Cerebellar cortex (tissue), 1 donor: ENCODE results near the gene PMEPA1.

Source experiments
- DNase-seq: peaks from one replicate; pipeline ENCODE4 v3.0.0-alpha.2; 2015; ENCODE audit warnings: low spot score

Gene PMEPA1

DNA sequence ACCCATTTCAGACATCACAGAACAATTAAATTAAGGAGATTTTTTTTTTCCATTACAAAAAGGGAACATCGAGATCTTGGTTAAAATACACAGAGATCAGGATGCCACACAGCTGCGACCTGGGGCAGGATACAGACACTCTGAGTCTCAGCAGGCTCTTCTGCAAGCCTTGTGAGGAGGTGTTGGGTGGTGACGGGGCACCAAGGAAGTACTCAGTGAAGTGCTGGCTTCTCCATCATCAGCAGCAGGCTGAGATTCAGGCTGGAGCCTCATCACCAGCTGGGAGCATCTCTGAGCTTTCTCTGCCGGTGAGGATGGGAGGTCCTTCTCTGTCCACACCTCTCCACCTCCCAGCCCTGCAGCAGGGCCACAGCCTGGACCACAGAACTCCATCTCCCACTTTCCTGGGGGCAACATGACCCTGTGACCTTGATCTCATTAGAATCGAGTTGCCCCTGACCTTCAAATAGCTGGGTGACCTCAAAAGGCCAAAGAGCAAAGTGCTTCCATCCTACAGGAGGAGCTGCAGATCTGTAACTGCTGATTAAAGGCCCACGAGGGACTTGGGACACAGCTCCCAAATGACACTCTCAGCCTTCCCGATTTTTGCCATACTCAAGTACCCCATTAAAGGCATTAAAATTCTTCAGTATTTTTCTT, 16.0 kb downstream of the PMEPA1 start:
- no peak for DNase-seq

DNA sequence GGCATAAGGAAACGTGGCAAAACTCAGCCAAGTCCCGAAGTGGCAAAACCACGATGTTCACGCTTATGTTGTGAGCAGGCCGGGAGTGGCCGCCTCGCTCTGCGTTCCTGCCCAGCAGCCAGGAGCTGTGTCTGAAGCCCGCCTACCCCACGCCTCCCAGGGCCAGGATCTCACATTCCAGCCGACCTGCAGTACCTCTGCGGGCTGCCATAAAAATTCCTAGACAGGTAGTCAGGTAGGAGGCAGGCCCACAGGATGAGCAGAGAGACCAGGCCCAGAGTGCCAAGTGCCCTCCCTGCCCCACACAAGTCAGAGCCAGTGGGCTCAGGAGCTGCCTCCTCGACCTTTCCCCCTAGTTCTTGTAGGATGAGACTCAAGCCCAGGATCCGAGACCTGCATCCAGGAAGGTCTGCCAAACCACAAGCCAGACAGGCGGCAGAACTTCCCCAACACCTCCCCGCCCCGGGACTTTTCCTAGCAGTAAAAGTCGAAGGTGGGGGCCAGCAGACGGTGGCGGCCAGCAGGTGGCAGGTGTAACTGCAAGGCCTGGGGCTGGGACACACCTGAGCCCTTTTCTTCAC, 16.7 kb downstream of the PMEPA1 start:
- no peak for DNase-seq

DNA sequence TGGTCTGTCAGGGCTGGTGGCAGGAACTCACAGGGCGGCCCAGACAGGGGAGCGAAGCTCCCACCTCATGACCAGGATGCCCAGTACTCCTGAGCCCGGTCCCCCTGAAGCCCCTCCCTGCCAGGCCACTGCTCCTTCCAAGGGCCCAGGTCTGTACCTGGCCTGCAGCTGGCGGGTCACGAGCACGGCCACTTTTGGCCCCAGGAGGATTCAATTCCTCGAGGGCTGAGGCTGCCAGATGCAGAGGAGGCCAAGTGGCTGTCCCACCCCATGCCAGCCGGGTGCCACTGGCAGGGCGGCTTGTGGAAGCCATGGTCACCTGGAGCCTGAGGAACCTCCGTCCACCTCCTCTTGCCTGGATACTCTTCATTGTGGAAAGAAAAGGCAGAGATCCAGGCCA, 17.4 kb downstream of the PMEPA1 start:
- no peak for DNase-seq

DNA sequence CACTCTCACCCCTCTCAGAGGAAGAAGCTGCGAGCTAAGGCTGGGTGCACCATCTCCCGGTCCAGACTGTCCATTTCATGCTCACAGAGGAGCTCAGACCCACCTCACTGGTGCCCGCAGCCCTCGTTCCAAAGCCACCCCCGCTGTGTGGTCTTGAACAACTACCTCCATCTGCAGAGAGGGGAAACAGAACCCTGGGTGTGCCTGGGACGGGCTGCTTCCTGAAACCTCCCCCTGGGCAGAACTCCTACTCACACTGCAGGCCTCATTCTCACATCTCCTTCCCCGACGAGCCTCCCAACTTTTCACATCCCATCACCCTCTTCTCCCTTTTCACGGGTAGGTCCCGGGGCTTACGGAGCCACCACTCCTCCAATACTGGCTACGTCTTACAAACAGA, 18.1 kb downstream of the PMEPA1 start:
- no peak for DNase-seq

DNA sequence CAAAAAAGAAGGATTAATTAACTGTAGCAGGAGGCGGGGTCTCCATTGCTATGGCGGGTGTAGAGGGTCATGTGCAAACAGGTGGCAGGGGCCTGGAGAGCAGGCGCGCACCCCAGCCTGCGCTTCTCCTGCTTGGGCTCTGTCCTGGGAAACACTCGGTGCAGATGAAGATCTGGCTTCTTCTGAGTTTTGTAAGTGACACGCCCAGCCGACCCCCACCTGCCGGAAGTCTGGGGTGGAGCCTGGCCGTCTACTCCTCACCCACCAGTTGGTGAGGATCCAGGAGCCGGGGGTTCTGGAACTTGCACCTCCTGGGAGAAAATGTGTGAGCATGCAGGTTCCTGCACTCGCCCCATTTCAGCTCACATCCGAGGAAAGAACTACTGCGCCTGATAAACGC, 19.3 kb downstream of the PMEPA1 start:
- DNase-seq: no peak

DNA sequence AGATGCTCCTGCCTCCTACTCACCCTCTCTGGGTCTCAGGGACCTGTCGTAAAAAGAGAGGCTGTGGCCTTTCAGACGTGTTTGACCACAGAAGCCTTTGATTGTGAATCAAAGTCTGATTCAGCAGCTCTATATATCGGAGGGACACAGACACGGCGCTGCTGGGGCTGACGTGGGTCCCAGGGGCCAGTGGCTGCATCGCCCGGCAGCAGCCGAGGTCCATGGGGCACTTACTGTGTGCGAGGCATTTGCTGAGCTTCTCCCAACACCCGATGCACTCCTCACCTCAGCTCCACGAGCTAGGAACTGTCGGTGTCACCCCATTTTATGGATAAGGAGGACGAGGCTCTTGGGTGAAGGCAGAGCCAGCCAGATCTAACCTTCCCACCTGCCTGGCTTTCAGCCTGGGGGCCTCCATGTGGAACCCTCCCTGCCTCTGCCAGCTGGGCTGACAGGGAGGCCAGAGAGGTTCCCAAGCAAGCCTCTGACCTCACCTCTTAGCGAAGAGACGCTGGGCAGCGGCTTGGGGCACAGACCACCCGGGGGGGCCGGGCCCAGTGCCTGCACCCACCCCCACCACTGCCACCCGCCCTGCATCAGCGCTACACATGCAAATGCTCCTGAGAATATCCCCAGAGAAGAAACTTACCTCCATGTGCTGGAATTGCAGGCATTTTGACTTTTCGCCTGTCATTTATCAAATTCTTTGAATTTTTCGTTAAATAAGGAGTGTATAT, 19.9 kb downstream of the PMEPA1 start:
- DNase-seq: no peak

DNA sequence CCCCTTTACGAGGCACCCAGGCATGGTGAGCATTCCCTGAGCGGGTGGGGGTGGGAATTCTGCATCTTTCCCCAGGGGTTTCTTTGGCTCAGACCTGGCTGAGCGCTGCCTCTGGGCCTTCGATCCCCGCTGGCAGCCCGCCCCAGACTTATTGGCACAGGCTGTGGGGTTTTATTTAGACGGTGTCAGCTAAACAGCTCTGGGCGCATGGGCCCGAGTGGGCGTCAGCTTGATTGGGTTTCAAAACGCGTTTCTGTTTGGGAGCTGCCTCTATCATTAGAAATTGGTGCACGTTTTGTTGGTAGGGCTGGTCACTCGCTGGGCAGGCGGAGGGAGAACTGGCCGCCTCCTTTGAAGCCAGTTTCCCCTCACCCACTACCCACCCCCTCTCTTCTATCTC, 21.0 kb downstream of the PMEPA1 start:
- no peak for DNase-seq

DNA sequence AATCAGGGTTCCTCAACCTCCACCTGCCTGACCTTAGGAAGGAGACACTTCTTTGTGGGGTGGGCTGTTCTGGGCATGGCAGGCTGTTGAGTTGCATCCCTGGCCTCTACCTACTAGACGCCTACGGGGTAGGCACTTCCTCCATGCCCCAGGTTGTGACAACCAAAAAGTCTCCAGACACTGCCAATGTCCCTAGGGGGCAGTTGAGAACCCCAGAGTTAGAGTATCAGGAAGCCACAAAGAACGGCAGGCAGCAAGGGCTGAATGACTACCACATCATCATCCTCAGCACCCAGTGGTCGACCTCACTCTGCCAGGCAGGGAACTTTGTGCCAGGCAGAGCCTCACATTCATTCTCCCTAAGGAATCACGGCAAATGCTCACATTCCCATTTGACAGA, 21.5 kb downstream of the PMEPA1 start:
- no peak for DNase-seq

DNA sequence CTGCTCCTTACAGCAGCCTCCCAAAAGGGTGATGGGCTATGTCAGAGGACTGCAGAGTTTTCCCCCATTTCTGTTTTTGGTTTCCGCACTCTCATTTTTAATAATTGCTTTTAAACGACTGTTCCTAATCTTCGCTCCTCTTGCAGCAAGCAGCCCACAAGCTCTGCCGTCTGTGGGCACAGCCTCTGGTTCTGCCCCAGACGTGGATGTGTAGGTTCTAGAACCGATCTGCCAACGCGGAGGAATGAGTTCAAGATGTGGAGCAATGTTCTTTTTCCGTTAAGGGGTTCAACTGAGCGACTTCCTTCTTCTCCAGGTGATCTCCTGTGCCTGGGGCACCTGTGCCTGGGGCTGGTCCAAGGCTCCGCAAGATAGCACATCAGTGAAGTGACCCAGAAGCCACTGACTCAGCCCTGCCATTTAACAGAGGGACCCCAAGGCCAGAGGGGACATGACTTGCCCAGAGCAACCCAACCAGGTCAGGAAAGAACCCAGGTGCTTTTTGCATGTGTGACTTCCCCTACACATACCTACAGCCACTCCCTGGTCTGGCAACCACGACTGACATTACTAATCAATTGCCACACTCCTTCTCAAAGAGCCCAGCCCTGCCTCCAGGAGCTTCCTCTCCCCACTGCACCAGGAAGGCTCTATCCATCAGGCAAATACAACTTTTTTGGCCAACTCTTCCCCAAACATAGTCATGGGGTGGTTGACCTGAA, 22.7 kb downstream of the PMEPA1 start:
- no peak for DNase-seq

DNA sequence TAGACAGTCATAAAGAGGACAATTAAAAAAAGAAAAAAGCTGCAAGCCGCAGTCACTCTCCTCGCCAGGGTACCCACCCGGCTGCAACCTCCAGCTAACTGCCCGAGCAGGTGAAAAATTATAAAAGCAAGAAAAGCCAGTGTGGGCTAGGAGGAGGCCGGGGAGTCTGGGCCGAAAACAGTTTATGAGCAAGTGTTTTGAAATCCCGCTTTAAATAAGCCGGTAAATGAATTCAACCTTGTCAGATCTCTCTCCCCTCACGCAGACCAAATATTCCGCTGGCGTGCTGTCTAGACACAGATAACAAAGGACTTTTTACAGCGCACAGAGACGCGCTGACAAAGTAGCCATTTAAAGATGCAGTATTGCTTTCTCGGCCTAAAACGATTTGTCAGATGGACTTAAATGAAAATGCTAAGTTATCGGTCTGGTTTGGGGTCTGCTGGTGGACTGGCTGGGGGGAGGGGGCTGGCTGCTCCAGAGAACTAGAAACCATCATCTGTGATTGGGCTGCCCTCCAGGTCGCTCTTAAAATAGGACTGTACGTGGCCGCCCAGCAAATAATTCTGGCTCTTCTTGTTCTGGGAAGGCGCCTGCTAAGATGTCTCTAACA, 24.6 kb downstream of the PMEPA1 start:
- DNase-seq: no peak

DNA sequence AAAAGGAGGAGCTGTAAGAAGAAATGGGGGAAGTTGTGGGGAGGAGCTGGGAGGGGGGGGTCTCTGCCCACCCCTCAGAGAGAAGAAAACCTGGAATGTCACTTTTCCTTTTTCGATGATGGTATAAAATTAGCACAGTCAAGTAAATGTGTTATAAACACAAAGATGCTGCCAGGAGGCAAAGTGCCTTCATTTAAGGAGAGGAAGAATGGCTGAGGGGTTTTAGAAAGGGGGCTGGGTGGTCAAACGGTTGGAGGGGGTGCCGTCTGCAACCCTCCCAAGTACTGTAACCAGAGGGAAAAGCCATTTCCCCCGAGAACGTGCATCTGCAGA, 25.0 kb downstream of the PMEPA1 start:
- DNase-seq: no peak

DNA sequence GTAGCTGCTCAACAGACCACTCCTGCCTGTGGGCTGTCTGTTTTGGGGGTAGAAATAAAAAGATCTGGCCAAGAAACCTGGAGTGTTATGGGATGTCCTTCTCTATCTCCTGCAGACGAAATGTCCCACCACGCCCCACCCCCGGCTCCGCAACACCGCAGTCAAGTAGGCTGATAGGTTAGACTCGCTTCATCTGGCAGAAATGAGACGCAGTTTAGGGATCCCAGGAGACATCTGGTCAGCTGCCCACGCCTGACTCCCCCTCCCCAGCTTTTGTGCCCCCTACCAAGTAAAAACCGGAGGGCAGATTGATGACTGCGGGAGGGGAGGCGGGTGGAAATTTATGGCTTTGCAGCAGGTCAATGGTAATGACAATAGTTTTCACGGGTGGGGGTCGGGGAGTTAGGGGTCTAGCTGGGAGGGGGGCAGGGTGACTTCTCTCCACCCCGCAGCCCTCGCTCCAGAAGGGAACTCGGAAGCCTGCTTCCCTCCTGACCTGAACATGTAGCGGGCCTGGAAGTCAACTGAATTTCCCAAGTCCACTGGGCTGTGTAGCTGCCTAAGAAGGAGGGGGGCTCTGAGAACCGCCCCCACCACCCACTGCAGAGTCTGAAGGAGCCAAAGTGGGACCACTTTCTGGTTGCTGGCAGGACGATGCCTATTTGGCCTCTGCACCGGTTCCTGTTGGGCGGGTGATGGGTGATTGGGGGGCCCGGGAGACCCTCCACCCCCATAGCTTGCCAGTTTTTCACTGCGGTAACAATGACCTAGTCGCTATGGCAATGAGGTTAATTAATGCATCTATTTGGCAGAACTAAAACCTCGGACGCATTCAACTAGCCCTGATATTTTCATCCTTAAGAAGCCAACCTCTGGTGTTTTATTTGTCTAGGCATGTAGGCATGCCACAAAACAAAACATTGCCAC, 25.7 kb downstream of the PMEPA1 start:
- DNase-seq: no peak

DNA sequence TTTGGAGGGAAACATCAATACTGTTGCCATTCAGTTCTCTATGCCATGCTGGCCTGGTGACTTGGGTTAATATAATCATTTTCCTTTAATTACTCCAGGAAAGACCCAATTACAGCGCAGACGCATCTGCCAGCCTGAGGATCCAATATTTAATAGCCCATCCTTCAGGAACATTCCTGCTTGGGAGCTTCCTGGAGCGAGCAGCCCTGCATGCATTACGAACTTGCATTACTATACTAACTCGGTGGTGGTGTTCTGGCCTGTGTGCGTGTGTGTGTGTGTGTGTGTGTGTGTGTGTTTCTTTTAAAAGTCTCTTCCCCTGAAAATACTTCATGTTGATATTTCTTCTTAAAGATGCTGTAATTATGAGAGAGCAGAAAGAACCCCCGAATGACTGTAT, 26.5 kb downstream of the PMEPA1 start:
- DNase-seq: no peak

DNA sequence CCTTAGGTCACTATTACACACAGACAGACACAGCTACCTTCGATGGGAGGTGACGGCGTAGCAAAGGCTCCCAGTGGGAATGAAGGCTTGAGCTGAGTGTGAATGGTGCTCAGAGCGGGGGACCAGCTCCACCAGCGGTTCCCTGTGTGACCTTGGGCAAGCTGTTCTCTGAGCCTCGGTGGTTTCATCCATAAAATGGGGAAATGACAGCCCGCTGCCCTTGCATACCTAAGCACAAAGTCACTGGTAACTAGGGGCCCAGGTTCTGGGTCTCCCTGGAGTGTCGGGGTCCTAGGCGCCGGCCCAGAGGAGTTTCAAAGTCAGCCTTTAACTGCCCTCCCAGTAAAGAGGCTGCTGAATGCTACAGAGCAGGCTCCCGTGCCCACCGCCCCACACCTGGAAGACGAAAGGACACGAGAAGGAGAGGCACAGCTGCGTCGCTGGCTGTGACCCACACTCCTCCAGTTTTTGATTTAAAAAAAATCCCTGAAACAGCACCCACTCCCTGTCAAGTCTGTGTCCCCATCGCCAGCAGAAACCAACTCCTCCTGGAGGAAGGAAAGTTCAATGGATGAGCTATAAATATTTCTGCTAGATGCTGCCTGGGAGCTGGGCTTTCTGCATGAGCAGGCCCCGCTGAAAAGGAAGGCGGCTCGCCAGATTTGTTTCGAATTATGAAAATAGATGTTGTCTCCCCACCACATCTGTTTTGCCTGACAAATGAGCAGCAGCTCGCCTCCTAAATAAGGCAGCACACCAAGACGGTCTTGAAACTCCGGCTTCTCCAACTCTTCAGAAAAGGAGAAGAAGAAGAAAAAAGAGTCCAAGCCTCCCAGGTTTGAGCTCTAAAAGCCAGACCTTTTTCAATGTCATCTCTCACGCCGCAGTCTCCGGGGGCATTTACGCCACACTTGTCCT, 27.4 kb downstream of the PMEPA1 start:
- DNase-seq: no peak

DNA sequence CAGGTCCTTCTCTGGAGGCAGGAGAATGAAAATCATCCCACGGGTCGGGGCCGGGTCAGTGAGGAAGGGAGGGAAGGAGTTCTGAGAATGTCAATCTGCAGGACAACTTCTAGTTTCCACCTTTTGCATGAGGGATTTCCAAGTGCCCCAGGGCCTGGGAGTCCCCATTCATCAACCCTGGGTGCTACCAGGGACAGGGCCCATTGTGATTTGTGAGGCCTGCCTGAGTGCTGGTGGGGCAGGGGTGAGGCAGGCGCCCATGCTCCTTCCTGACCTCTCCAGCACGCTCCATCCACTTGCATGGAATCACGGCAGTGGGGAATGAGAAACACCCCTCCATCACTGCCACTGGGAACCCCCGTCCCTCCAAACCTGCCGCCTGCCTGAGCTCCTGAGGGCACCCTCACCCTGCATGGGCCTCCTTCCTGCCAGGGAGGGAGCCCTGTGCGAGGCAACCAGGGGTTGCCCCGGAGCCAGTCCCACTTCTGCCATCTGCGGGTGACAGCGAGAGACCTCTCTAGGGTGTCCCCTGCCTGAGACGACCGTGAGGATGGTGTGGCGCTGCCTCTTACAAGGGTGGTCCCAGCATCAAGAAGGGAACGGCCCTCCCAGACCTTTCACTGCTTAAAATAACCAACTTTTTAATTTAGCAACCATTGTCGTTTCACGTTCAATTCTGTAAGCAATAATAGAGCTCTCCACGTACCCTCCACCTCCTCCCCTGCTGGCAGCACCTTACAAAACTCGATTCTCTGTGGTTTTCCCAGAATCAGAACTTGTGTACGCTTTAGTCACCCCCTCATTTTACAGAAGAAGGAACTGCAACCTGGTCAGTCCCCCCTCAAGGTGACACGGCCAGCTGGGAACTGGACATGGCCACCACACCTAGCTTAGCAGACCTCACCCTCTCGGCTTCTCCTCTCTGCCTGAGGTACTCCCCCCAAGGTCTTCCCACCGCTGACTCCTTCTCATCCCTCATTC, 28.6 kb downstream of the PMEPA1 start:
- DNase-seq: no peak

DNA sequence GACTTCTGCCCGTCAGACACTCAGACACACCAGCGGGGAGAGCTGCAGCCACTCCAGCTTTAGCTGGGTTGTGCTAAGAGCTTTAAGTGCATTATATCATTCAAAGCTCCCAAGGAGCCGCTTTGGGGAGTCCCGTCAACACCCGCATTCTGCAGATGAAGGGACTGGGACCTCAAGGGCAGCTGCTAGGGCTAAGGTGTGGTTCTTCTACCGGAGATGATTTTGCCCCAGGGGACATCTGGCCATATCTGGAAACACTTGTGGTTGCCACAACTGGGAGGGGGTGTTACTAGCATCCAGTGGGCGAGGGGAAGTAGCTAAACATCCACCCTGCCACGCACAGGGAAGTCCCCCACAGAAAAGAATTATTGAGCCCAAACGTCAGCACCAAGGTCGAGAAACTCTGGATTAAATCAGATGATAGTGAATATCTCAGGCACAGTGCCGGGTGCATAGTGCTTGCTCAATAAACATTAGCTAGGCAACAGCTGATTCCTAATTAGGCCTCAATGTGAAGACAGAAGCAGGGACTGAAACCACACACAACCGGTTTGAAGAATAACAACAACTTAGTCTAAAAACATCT, 29.6 kb downstream of the PMEPA1 start:
- DNase-seq: no peak

DNA sequence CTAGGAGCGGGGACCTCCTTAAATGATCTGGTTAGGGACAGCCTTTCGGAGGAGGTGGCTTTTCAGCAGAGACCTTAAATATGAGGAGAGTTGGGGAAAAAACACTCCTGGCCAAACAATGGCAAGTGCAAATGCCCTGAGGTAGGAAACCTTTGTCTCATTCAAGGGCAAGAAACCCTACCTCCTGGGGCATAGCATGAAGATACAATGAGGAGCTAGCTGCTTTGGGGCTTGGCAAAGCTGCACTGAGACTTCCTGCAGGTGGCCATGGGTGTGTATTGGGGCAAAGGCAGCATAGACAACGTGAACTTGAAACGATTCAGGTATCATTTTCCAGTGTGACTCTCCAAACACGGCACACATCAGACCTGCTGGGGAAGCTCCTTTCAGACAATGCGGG, 30.7 kb downstream of the PMEPA1 start:
- DNase-seq: no peak

DNA sequence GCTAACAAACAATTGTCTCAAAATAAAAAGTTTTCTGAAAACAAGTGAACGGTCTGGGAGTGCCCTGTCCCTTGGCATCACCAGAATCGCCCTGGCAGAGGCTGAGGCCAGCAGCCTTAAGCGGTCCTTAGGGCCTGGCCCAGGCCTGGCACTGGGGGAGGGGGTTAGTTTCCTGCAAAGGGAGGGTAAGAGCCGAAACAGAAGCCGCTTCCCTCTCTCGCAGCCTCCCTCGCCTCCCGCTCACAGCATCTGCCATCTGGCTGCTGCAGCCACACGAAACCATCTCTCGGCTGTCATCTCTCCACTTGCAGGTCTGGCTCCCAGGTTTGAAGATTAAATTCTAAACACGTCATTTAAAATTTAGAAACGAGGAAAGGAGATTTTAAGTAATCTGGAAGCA, 31.5 kb downstream of the PMEPA1 start:
- peak; percentile 0 for DNase-seq

DNA sequence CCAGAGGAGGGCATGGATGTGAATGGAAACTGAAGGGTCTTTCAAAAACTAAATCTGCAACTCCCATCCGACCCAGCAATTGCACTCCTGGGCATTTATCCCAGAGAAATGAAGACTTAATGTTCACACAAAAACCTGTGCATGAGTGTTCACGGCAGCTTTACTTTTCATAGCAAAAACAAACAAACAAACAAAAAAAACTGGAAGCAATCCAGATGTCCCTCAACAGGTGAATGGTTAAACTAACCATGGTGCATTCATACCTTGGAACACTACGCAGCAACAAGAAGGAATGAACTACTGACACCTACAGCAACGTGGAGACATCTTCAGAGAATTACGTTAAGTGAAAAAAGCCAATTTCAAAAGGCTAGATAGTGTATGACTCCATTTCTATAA, 32.2 kb downstream of the PMEPA1 start:
- no peak for DNase-seq
